Heart right ventricle (tissue), 16 donors: ENCODE data around the gene PAQR7. TPM values are rescaled to one million over a fixed set of nuclear protein-coding genes. Genes with fewer than 3 reads are reported as not detected.

Source experiments
- ATAC-seq, 8 donors: fragments of 200-7000 bp; cut with Tn5 transposase; one replicate each; pipeline ENCODE4 v1.9.1; 2020; ENCODE audit warnings: mild to moderate bottlenecking in 8 of 8, moderate library complexity in 8 of 8, moderate number of reproducible peaks in 1 of 8
- DNase-seq, 2 donors: peaks; one replicate each; pipeline ENCODE4 v3.0.0-alpha.2; 2020
- H3K27ac ChIP-seq, 10 donors: fragments of 200-600 bp; sonication (generic) in 2 of 10; one replicate each; pipeline versions ENCODE4 v1.5.0 to v1.8.0; 2020 to 2022; ENCODE audit warnings: mild to moderate bottlenecking in 3 of 10
- H3K27me3 ChIP-seq, 7 donors: fragments of 200-600 bp; one replicate each; pipeline ENCODE4 v1.8.0; 2021 to 2022; ENCODE audit warnings: mild to moderate bottlenecking in 2 of 7
- H3K36me3 ChIP-seq, 9 donors: fragments of 200-600 bp; sonication (generic) in 1 of 9; one replicate each; pipeline versions ENCODE4 v1.5.0 to v1.8.0; 2020 to 2022; ENCODE audit warnings: mild to moderate bottlenecking in 2 of 9
- H3K4me1 ChIP-seq, 9 donors: fragments of 200-600 bp; sonication (generic) in 1 of 9; one replicate each; pipeline versions ENCODE4 v1.5.0 to v1.8.0; 2020 to 2022; ENCODE audit warnings: mild to moderate bottlenecking in 4 of 9
- H3K4me3 ChIP-seq, 10 donors: fragments of 200-600 bp; sonication (generic) in 2 of 10; one replicate each; pipeline versions ENCODE4 v1.5.0 to v1.8.0; 2020 to 2022; ENCODE audit warnings: mild to moderate bottlenecking in 7 of 10, moderate library complexity in 2 of 10
- H3K9me3 ChIP-seq, 11 donors: fragments of 200-600 bp in 10 of 11; sonication (generic) in 2 of 11; one replicate each; pipeline versions ENCODE4 v1.5.0 to v1.8.0; 2013 to 2022; ENCODE audit warnings: mild to moderate bottlenecking in 2 of 11, control low read depth in 1 of 11, moderate library complexity in 1 of 11
- WGBS, 2 donors: extraction: QIAGEN DNeasy Blood & Tissue Kit; methylation state at CpG; one replicate each; pipeline ENCODE4 v1.1.7; 2013; ENCODE audit warnings: inconsistent platforms in 1 of 2; 5-methylcytosine and 5-hydroxymethylcytosine counted together
- intact Hi-C, 10 donors: fragments of 100-400 bp; cut with DNase I; formaldehyde crosslinking; loops; one replicate each; pipeline versions ENCODE4 v1.11.1 to v1.14.2; 2022
- polyA plus RNA-seq, 2 donors: library from polyadenylated mRNA; stranded (reverse); fragments of 200-250 nt; gene quantifications; one replicate each; pipeline ENCODE4 v1.2.3, GENCODE V29; 2013
- total RNA-seq, 10 donors: library from RNA; stranded (reverse); fragmentation: NEBNext Ultra II Directional in 3 of 10; extraction: Animal tissue kit (Norgen Biotek cat#: 25700) in 3 of 10; gene quantifications; one replicate each; pipeline versions ENCODE4 v1.2.1 to v1.2.4, GENCODE V29; 2021 to 2023
- TF ChIP-seq, protein P1 (sequence below), 9 donors: fragments of 200-600 bp; sonication (generic) in 2 of 9; IDR thresholded peaks; one replicate each; pipeline versions ENCODE4 v1.5.0 to v1.8.0; 2021 to 2022; ENCODE audit warnings: antibody characterized with exemption in 9 of 9, mild to moderate bottlenecking in 5 of 9, moderate library complexity in 1 of 9
- donor health status: Arrhythmogenic right ventricular cardiomyopathy.
- donor health status: ischemic (EF 13 %, LVEDD 7.1; RV severe dilation, severe dysfunction).
- donor health status: healthy with polysubstance abuse.
- donor health status: DM: no; HTN: yes; CAD: no.
- donor health status: DM: no; HTN: no; CAD: no.
- donor health status: ischemic (EF 25% LVEDD 6.9; RV normal size, moderate dysfunction).
- donor health status: ischemic (EF 25% LVEDD 5.7; RV mildly dilated, moderate dysfunction).
- donor health status: healthy.
- donor health status: DM: yes; HTN: yes; CAD: no.
- donor health status: Ischemic cardiomyopathy.
- donor health status: ischemic (EF 35%, LVEDD 5.7; RV mildly dilated, moderate dysfunction).
- donor health status: nonischemic (EF 11% LVEDD 7.7; RV severe dilation, severe dysfunction).
- donor health status: DM: yes; HTN: yes; CAD: no.
- donor health status: PGD.
- donor health status: ischemic (EF 29% LVEDD 5.4; RV normal size, mild dysfunction).
- donor health status: nonischemic (EF 23%, LVEDD 6.1; RV moderate dilation, normal function).

The PAQR7 gene
- total and polyA plus RNA-seq, 12 donors = 1.2 to 3.8 (median 2.1) TPM

DNA sequence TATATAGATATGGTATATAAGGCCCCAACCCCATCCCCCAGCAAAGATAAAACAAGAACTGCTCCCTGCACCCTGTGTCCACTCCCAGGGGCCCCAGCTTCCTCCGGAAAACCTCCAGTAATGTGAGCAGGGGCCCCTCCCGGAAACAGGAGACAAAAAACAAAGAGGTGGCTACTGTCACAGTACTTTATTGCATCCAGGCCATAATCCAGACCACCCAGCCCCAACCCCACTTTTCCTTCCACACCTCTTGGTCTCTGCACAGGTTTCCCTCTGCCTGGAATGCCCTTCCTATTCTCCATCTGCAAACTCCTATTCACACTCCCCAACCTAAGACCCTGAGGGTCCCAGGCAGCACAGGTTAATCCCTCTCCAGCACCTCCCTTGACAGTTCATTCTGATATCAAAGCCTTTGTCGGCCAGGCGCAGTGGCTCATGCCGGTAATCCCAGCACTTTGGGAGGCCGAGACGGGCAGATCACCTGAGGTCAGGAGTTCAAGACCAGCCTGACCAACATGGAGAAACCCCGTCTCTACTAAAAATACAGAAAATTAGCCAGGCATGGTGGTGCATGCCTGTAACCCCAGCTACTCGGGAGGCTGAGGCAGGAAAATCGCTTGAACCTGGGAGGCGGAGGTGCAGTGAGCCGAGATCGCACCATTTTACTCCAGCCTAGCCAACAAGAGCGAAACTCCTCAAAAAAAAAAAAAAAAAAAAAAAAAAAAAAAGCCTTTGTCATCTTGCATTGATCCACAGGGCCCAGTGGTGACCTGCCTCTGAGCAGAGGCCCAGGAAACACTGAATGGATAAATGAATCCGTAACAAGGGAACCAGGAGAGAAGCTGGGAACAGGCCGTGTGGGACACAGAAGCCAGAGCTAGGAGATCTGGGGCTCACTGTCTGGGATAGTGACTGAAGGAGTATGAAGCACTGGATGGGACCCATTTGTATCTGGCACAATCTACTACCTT, 13.9 kb downstream of the PAQR7 start:
- peaks cover 0 to 9% (median 0%) of the 10 kb centered on the region in 9 donors for H3K36me3 ChIP-seq
- no peaks in the 10 kb centered on the region for H3K9me3 ChIP-seq
- H3K27ac ChIP-seq = peak overlapping the region in 2 of 10 donors; percentile 21 to 55
- DNase-seq (no peak), ATAC-seq (peak in 1 of 8 donors; percentile 25)
- TF ChIP-seq, protein P1, sequence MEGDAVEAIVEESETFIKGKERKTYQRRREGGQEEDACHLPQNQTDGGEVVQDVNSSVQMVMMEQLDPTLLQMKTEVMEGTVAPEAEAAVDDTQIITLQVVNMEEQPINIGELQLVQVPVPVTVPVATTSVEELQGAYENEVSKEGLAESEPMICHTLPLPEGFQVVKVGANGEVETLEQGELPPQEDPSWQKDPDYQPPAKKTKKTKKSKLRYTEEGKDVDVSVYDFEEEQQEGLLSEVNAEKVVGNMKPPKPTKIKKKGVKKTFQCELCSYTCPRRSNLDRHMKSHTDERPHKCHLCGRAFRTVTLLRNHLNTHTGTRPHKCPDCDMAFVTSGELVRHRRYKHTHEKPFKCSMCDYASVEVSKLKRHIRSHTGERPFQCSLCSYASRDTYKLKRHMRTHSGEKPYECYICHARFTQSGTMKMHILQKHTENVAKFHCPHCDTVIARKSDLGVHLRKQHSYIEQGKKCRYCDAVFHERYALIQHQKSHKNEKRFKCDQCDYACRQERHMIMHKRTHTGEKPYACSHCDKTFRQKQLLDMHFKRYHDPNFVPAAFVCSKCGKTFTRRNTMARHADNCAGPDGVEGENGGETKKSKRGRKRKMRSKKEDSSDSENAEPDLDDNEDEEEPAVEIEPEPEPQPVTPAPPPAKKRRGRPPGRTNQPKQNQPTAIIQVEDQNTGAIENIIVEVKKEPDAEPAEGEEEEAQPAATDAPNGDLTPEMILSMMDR (IDR thresholded peaks at IDR 0.05) = no peak
- H3K27me3 ChIP-seq = no peaks in the 10 kb centered on the region
- H3K4me1 ChIP-seq = peaks cover 0 to 33% (median 12%) of the 10 kb centered on the region in 9 donors
- H3K4me3 ChIP-seq = no peak overlapping the region
- WGBS, 2 donors = 76 to 83% methylated on average over 16 of the region's 16 CpGs
- intact Hi-C loops = no loop called here

GRCh38 chr1:25858906-25859789, 16.4 kb downstream of the PAQR7 start, which contains the start of gene AUNIP:
Gene AUNIP (minus strand): TSS chr1:25859457. CDS start chr1:25859357, 100 bp downstream.
- intact Hi-C loops = no loop called here
- Histone ChIP-seq H3K4me3 (peak within 1 kb of the TSS; percentile 7 to 62 (median 53)), H3K27me3 (no peaks in the 10 kb centered on the region), H3K27ac (peak within 1 kb of the TSS in 9 of 10 donors; percentile 36 to 88 (median 61)), H3K4me1 (peaks cover 0 to 33% (median 12%) of the 10 kb centered on the region in 9 donors), H3K36me3 (peaks cover 0 to 9% (median 0%) of the 10 kb centered on the region in 9 donors), H3K9me3 (no peaks in the 10 kb centered on the region)
- 1 to 2% methylated on average over 77 of the region's 77 CpGs for WGBS, 2 donors
- peak; percentile 87 to 89 for DNase-seq
- TF ChIP-seq, protein P1 (IDR thresholded peaks at IDR 0.05) = peak in 1 of 9 donors; percentile 6
- peak; percentile 96 to 98 (median 97) for ATAC-seq

DNA sequence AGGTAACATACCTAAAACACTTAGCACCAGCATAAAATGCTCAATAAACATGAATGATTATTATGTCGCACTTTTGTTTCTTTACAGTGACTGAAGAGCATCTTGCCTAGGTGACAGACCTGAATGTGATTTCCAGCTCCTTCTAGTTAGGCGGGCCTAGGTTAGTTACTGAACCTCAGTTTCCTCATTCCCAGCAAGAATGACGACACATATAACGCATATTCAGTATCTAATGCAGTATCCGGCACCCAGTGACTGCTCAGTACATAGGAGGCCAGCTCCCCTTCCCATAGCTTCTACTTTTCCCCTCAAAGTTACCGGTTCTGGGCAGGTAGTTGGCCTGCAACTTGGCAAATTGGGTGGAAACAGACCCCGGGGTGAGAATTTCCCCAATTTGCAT, 17.0 kb downstream of the PAQR7 start:
- intact Hi-C loops = no loop called here
- H3K9me3 ChIP-seq = no peaks in the 10 kb centered on the region
- no peak for DNase-seq
- peaks cover 0 to 33% (median 12%) of the 10 kb centered on the region in 9 donors for H3K4me1 ChIP-seq
- H3K4me3 ChIP-seq = peak overlapping the region in 8 of 10 donors; percentile 7 to 62 (median 54)
- TF ChIP-seq, protein P1 (IDR thresholded peaks at IDR 0.05) = no peak
- WGBS, 2 donors = 53 to 55% methylated on average over 7 of the region's 7 CpGs
- no peak for ATAC-seq
- no peaks in the 10 kb centered on the region for H3K27me3 ChIP-seq
- peaks cover 0 to 9% (median 0%) of the 10 kb centered on the region in 9 donors for H3K36me3 ChIP-seq
- no peak overlapping the region for H3K27ac ChIP-seq

GRCh38 chr1:25856856-25857255, 18.7 kb downstream of the PAQR7 start:
- TF ChIP-seq, protein P1 (IDR thresholded peaks at IDR 0.05) = no peak
- Histone ChIP-seq H3K4me3 (no peak overlapping the region), H3K36me3 (no peaks in the 10 kb centered on the region), H3K4me1 (peaks cover 0 to 31% (median 12%) of the 10 kb centered on the region in 9 donors), H3K27me3 (no peaks in the 10 kb centered on the region), H3K27ac (no peak overlapping the region), H3K9me3 (no peaks in the 10 kb centered on the region)
- ATAC-seq (no peak), DNase-seq (no peak)
- intact Hi-C loops = no loop called here
- WGBS, 2 donors = 91 to 94% methylated on average over 11 of the region's 11 CpGs
